IPS-20b (cell line): ENCODE data around the gene XIAP.
"Not testable (repeated sequence)": the region's sequence is repeated elsewhere in the genome, so short reads cannot be mapped to it uniquely, and the experiment has no call there.

Source experiments
- H3K27ac ChIP-seq: one replicate; pipeline ENCODE4 v1.5.1; 2013; ENCODE audit warnings: low read length
- H3K27me3 ChIP-seq: 2 replicates; pipeline ENCODE4 v1.6.1; 2013; ENCODE audit warnings: mild to moderate bottlenecking, low read length, inconsistent platforms; ENCODE audit not compliant: insufficient read depth
- H3K36me3 ChIP-seq: 2 replicates; pipeline ENCODE4 v1.6.1; 2013; ENCODE audit warnings: low read depth, mild to moderate bottlenecking, inconsistent platforms, low read length, moderate library complexity; ENCODE audit not compliant: insufficient read depth
- H3K4me1 ChIP-seq: 2 replicates; pipeline ENCODE4 v1.6.1; 2013; ENCODE audit warnings: mild to moderate bottlenecking, control low read depth, inconsistent platforms, low read length, moderate library complexity; ENCODE audit not compliant: insufficient read depth
- H3K4me3 ChIP-seq: 2 replicates; pipeline ENCODE4 v1.5.1; 2013; ENCODE audit warnings: mild to moderate bottlenecking, low read length, inconsistent platforms
- H3K9ac ChIP-seq: 2 replicates; pipeline ENCODE4 v1.6.1; 2013; ENCODE audit warnings: low read depth, mild to moderate bottlenecking, inconsistent platforms, low read length, moderate library complexity
- H3K9me3 ChIP-seq: 2 replicates; pipeline ENCODE4 v1.6.1; 2013; ENCODE audit warnings: mild to moderate bottlenecking, low read depth, low read length, inconsistent platforms; ENCODE audit not compliant: insufficient read depth

The XIAP gene

DNA sequence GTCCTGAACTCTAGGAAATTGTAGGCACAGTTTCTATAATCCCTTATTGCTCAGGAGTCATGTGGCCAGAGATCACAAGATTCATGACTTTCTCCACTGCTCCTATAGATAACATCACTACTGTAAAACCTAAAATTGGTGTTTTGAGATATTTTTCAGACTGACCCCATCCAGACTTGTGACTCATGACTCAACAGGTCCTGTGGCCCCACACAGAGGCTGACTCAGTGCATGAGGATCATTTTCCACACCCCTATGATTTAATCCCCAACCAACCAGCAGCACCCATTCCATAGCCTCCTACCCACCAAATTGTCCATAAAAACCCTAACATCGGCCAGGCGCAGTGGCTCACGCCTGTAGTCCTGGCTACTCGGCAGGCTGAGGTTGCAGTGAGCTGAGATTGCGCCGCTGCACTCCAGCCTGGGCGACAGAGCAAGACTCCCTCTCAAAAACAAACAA, 13.2 kb upstream of the XIAP start:
- no peak overlapping the region for H3K27ac ChIP-seq
- H3K4me3 ChIP-seq: no peak overlapping the region
- H3K9me3 ChIP-seq: no peaks in the 10 kb centered on the region
- H3K36me3 ChIP-seq: no peaks in the 10 kb centered on the region
- H3K4me1 ChIP-seq: no peaks in the 10 kb centered on the region
- H3K9ac ChIP-seq: no peak overlapping the region
- no peaks in the 10 kb centered on the region for H3K27me3 ChIP-seq

DNA sequence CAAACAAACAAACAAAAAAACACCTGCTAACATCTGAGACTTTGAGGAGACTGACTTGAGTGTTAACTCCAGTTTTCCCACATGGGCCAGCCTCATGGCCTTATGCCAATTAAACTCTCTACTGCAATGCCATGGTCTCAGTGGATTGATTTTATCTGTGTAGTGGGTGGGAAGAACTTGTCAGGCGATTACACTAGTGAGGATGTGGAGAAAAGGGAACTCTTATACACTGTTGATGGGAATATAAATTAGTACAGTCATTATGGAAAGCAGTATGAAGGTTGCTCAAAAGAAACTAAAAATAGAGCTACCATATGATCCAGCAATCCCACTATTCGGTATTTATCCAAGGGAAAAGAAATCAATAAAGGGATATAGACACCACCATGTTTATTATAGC, 12.8 kb upstream of the XIAP start:
- H3K4me1 ChIP-seq: no peaks in the 10 kb centered on the region
- no peaks in the 10 kb centered on the region for H3K9me3 ChIP-seq
- no peak overlapping the region for H3K27ac ChIP-seq
- H3K4me3 ChIP-seq: no peak overlapping the region
- H3K36me3 ChIP-seq: no peaks in the 10 kb centered on the region
- H3K27me3 ChIP-seq: no peaks in the 10 kb centered on the region
- no peak overlapping the region for H3K9ac ChIP-seq

DNA sequence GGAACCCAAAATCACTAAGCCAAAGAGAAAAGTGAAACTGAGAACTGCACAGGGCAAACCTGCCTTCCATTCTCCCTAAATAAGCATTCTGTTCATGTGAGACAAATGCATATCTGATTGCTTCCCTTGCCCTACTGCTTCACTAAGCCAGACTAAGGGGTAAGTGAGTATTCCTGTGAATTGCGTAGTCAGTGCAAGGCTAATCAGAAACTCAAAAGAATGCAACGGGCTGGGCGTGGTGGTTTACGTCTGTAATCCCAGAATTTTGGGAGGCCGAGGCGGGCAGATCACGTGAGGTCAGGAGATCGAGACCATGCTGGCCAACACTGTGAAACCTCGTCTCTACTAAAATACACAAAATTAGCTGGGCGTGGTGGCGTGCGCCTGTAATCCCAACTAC, 10.8 kb upstream of the XIAP start:
- Histone ChIP-seq H3K9me3 (no peaks in the 10 kb centered on the region), H3K9ac (no peak overlapping the region), H3K4me3 (no peak overlapping the region), H3K27ac (no peak overlapping the region), H3K4me1 (no peaks in the 10 kb centered on the region), H3K36me3 (no peaks in the 10 kb centered on the region), H3K27me3 (no peaks in the 10 kb centered on the region)

DNA sequence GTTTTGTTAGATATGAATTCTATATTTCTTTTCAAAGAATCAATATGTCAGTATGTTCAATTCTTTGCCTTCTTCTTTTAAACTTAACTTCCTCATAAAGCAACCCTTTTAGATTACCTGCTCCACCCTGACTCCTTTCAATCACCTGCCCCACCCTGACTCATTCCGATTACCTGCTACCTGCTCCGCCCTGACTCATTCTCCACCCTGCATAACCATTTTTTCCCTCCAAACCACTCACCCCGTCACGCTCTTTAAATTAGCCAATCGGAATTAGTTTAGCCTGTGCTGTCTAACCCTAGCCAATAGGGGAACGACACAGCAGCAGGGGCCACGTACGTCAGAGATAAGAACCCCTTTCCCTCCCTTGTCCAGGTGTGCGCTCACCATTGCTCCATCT, 9.9 kb upstream of the XIAP start:
- H3K4me3 ChIP-seq, H3K4me1 ChIP-seq, H3K27me3 ChIP-seq, H3K36me3 ChIP-seq, H3K9ac ChIP-seq, H3K9me3 ChIP-seq, H3K27ac ChIP-seq: not testable (repeated sequence)

DNA sequence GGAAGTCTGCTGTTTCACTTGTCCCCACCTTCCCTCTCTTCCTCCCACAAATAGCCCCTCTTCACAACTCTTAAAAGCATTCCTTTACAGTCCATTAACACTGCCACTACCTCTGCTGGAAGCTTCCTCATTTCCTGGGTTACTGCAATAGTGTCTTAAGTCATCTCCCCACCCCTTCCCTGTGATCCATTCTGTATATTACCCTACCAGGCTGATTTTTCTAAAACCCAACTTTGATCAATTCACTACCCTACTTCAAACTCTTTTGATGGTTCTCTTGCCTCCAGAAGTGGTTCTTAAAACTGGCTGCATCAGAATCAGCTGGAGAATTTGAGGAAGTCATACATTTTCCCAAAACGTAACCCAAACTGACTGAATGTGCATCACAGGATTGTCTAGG, 8.8 kb upstream of the XIAP start:
- H3K27me3 ChIP-seq: no peaks in the 10 kb centered on the region
- no peak overlapping the region for H3K4me3 ChIP-seq
- no peaks in the 10 kb centered on the region for H3K9me3 ChIP-seq
- no peak overlapping the region for H3K27ac ChIP-seq
- no peaks in the 10 kb centered on the region for H3K36me3 ChIP-seq
- no peaks in the 10 kb centered on the region for H3K4me1 ChIP-seq
- no peak overlapping the region for H3K9ac ChIP-seq

DNA sequence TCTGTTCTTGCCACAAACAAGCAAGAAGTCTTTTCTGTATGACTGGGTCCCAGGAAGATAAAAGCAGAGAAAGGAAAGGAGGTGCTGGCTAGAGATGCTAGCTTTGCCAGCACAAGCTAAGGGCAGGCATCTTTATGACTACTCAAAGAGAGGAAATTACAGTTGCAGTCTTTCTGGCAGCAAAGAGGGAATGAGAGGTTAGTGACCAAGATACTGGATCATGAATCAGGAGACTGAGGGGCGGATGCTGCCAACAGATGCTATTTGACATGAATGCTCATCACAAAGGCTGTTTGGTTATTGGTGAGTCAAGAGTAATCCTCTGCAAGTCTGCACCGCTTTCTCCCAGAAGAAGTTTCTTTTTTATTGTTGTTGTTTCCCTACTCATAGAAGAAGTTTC, 5.5 kb upstream of the XIAP start:
- Histone ChIP-seq H3K36me3 (no peaks in the 10 kb centered on the region), H3K9ac (no peak overlapping the region), H3K27ac (no peak overlapping the region), H3K4me3 (no peak overlapping the region), H3K9me3 (no peaks in the 10 kb centered on the region), H3K27me3 (no peaks in the 10 kb centered on the region), H3K4me1 (no peaks in the 10 kb centered on the region)

DNA sequence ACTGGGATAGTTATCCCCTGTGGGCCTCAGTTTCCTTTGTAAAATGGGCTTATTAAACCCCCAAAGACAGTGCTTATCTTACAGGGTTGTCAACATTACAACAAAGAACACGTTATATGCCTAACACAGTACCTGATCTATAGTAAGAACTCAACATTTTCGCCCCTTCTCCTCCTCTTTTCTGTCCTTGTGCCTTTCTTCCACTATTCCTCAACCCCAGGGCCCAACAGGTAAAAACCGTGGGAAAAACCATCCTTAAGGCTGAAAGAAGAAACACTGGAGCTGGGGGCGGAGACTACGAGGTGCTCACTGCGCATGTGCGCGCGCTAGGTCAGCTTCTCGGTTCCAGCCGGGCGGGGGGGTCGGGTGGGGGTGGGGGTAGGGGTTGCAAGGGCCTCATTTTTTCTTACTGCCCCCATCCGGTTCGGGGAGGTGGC, 426 bp upstream of the XIAP start:
- H3K27ac ChIP-seq: no peak overlapping the region
- H3K27me3 ChIP-seq: no peaks in the 10 kb centered on the region
- H3K4me3 ChIP-seq: peak overlapping the region; percentile 81
- H3K9ac ChIP-seq: peak overlapping the region; percentile 89; the same call in 1 of the 2 replicates
- no peaks in the 10 kb centered on the region; the same call in 1 of the 2 replicates for H3K4me1 ChIP-seq
- no peaks in the 10 kb centered on the region for H3K9me3 ChIP-seq
- H3K36me3 ChIP-seq: no peaks in the 10 kb centered on the region

DNA sequence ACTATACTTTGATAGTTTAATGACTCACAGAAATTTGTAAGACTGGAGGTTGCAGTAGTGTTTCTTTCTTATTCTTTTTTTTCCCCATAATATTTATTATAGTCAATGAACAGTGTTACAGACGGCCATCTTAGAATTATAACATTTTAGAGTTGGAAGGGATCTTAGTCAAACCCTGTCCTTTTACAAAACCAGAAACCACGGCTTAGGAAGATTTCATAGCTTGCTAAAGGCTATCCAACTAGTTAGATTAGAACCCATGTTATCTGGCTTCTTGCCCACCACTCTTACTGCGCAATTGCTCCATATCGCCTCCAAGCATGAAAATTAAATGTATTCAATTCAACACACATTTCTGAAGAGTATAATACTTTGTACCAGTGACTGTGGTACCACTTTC, 1.1 kb downstream of the XIAP start:
- no peaks in the 10 kb centered on the region for H3K9me3 ChIP-seq
- no peaks in the 10 kb centered on the region; the same call in 1 of the 2 replicates for H3K4me1 ChIP-seq
- H3K36me3 ChIP-seq: no peaks in the 10 kb centered on the region
- no peaks in the 10 kb centered on the region for H3K27me3 ChIP-seq
- H3K4me3 ChIP-seq: peak overlapping the region; percentile 81
- peak overlapping the region; percentile 64 for H3K27ac ChIP-seq
- H3K9ac ChIP-seq: peak overlapping the region; percentile 89

DNA sequence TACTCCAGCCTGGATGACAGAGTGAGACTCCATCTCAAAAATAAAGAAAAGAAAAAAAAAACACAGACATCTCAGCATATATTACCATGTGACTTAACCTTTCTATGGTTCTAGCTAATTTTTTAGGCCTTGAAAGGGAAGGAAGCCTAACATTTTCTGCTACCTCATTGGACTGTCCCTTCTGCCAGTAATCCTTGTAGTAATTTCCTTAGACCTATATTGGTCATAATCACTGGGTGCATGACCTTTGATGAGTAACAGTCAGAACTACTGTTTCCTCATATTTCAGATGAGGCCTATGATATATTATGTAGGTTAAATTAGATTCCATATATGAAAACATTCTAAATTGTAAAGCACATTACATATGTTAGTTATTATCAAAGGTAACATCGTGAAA, 9.6 kb downstream of the XIAP start:
- no peak overlapping the region for H3K27ac ChIP-seq
- no peaks in the 10 kb centered on the region for H3K4me1 ChIP-seq
- no peaks in the 10 kb centered on the region for H3K27me3 ChIP-seq

DNA sequence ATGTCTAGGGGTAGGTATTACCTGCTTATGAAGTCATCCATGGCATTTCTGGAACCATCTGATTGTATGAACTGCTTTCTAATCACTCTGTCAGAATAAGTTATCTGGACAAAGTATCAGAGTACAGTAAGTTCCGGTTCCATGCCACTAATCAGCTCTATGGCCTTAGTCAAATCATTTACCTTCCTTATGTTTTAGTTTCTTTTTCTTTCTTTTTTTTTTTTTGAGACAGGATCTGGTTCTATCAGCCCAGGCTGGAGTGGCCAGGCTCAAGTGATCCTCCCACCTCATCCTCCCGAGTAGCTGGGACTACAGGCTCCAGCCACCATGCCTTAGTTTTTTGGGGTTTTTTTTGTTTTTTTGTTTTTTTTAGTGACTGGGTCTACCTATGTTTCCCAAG, 11.5 kb downstream of the XIAP start:
- no peaks in the 10 kb centered on the region for H3K9me3 ChIP-seq
- no peak overlapping the region for H3K4me3 ChIP-seq
- no peaks in the 10 kb centered on the region for H3K36me3 ChIP-seq
- no peaks in the 10 kb centered on the region for H3K4me1 ChIP-seq
- no peak overlapping the region for H3K9ac ChIP-seq
- no peaks in the 10 kb centered on the region for H3K27me3 ChIP-seq
- H3K27ac ChIP-seq: no peak overlapping the region

More for the DNA sequence above, 9.6 kb downstream of the XIAP start:
- H3K36me3 ChIP-seq: no peaks in the 10 kb centered on the region
- H3K9me3 ChIP-seq: no peaks in the 10 kb centered on the region
- H3K9ac ChIP-seq: no peak overlapping the region
- no peak overlapping the region for H3K4me3 ChIP-seq

DNA sequence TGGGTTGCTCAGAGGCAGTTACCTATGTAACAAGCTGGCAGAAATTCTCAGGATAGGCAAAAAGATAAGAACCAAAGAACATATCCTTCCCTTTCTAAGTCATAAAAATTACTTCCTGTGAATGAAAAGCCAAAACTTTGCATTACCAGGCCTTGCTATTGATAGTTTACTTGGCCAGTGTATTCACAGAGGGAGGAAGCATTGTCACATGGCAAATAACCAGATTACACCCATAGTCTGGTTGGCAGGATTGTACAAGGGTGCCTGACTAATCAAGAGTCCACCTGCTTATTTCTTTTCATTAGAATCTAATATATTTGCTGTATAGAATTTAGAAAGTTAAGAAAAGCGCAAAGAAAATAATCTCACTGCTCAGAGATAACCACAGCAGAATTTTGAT, 14.1 kb downstream of the XIAP start:
- no peaks in the 10 kb centered on the region for H3K4me1 ChIP-seq
- H3K9ac ChIP-seq: no peak overlapping the region
- H3K9me3 ChIP-seq: no peaks in the 10 kb centered on the region
- no peak overlapping the region for H3K27ac ChIP-seq
- no peaks in the 10 kb centered on the region for H3K27me3 ChIP-seq
- H3K36me3 ChIP-seq: no peaks in the 10 kb centered on the region
- H3K4me3 ChIP-seq: no peak overlapping the region

DNA sequence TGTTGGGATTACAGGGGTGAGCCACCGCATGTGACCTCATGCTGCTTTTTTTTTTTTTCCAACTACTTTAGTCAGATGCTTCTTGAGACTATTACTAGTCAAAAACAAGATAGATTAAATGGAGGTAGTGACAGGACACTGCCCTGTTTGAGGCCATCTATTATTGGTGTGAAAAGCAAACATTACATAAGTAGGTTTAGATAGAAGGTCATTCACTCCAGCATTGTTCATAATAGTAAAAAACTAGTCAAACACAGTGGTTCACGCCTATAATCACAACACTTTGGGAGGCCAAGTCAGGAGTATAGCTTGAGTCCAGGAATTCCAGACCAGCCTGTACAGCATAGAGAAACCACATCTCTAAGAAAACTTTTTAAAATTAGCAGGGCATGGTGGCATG, 16.3 kb downstream of the XIAP start:
- Histone ChIP-seq H3K4me3 (no peak overlapping the region), H3K4me1 (no peaks in the 10 kb centered on the region), H3K9me3 (no peaks in the 10 kb centered on the region), H3K36me3 (no peaks in the 10 kb centered on the region), H3K9ac (no peak overlapping the region), H3K27ac (no peak overlapping the region), H3K27me3 (no peaks in the 10 kb centered on the region)

DNA sequence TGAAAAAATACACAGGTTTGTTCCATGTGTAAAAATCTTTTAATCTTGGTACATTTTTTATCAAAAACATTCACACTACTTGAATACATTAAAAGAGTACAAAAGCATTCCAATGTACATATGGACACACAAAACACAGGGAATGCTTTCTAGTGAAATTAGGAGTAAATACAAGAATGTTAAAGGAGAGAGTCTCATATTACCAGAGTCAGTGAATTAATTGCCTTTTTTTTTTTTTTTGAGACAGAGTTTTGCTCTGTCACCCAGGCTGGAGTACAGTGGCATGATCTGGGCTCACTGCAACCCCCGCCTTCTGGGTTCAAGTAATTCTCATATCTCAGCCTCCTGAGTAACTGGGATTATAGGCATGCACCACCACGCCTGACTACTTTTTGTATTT, 17.0 kb downstream of the XIAP start:
- H3K4me3 ChIP-seq: no peak overlapping the region
- H3K4me1 ChIP-seq: no peaks in the 10 kb centered on the region
- H3K9ac ChIP-seq: no peak overlapping the region
- H3K9me3 ChIP-seq: no peaks in the 10 kb centered on the region
- no peaks in the 10 kb centered on the region for H3K27me3 ChIP-seq
- H3K27ac ChIP-seq: no peak overlapping the region
- H3K36me3 ChIP-seq: no peaks in the 10 kb centered on the region
